ENCODE results near the gene ERCC1.

The ERCC1 gene

GRCh38 chr19:45451131-45451849 lies 27.6 kb upstream of the ERCC1 start:
- TF ChIP-seq CTCF (IDR thresholded peaks at IDR 0.05) = no peak

- no peak for TF ChIP-seq CTCF (IDR thresholded peaks at IDR 0.05)
Observed at GRCh38 chr19:45450012-45450333, 26.3 kb upstream of the ERCC1 start.

- no peak for TF ChIP-seq CTCF (IDR thresholded peaks at IDR 0.05)
Observed at GRCh38 chr19:45448887-45449299, 25.2 kb upstream of the ERCC1 start.

- no peak for TF ChIP-seq CTCF (IDR thresholded peaks at IDR 0.05)
Observed at GRCh38 chr19:45448425-45448756, 24.7 kb upstream of the ERCC1 start.

- no peak for TF ChIP-seq CTCF (IDR thresholded peaks at IDR 0.05)
Observed at GRCh38 chr19:45446944-45447343, 23.2 kb upstream of the ERCC1 start.

- 0 out of 2 replicates have a peak, but pooled peaks have one; percentile 19 for TF ChIP-seq CTCF (IDR thresholded peaks at IDR 0.05)
Observed at GRCh38 chr19:45446295-45446694, 22.6 kb upstream of the ERCC1 start.

GRCh38 chr19:45445139-45445538 lies 21.4 kb upstream of the ERCC1 start:
- no peak for TF ChIP-seq CTCF (IDR thresholded peaks at IDR 0.05)
